ENCODE measurements around the gene ANTXRL. TPM values are rescaled to one million over a fixed set of nuclear protein-coding genes. Genes with fewer than 3 reads are reported as not detected.
"Not testable (repeated sequence)": the region's sequence is repeated elsewhere in the genome, so short reads cannot be mapped to it uniquely, and the experiment has no call there.

The ANTXRL gene
- polyA plus RNA-seq, 1 donor = 0.23 TPM

- DNase-seq (ENCODE audit: low read depth) = no peak
Observed at GRCh38 chr10:46294641-46295220, 7.9 kb downstream of the ANTXRL start.

- not testable (repeated sequence) for DNase-seq (ENCODE audit: low read depth)
Observed at GRCh38 chr10:46295350-46296010, 8.7 kb downstream of the ANTXRL start.

- not testable (repeated sequence) for DNase-seq (ENCODE audit: low read depth)
Observed at GRCh38 chr10:46296086-46296485, 9.3 kb downstream of the ANTXRL start.

- DNase-seq (ENCODE audit: low read depth) = no peak
Observed at GRCh38 chr10:46296641-46297141, 9.9 kb downstream of the ANTXRL start.

GRCh38 chr10:46297406-46298204, 10.8 kb downstream of the ANTXRL start:
- DNase-seq (ENCODE audit: low read depth) = no peak

GRCh38 chr10:46298477-46299285, 11.9 kb downstream of the ANTXRL start:
- no peak for DNase-seq (ENCODE audit: low read depth)

GRCh38 chr10:46299286-46299535, 12.4 kb downstream of the ANTXRL start:
- no peak for DNase-seq (ENCODE audit: low read depth)

- no peak for DNase-seq (ENCODE audit: low read depth)
Observed at GRCh38 chr10:46299536-46300369, 13.0 kb downstream of the ANTXRL start.

GRCh38 chr10:46300370-46300711, 13.5 kb downstream of the ANTXRL start:
- DNase-seq (ENCODE audit: low read depth) = not testable (repeated sequence)

- no peak for DNase-seq (ENCODE audit: low read depth)
Observed at GRCh38 chr10:46301056-46301645, 14.4 kb downstream of the ANTXRL start.

GRCh38 chr10:46301721-46302479, 15.1 kb downstream of the ANTXRL start:
- DNase-seq (ENCODE audit: low read depth) = no peak

GRCh38 chr10:46302765-46303352, 16.1 kb downstream of the ANTXRL start:
- DNase-seq (ENCODE audit: low read depth) = not testable (repeated sequence)

- DNase-seq (ENCODE audit: low read depth) = no peak
Observed at GRCh38 chr10:46304062-46304461, 17.3 kb downstream of the ANTXRL start.

GRCh38 chr10:46304671-46305070, 17.9 kb downstream of the ANTXRL start:
- not testable (repeated sequence) for DNase-seq (ENCODE audit: low read depth)

- DNase-seq (ENCODE audit: low read depth) = no peak
Observed at GRCh38 chr10:46305079-46305818, 18.5 kb downstream of the ANTXRL start.

GRCh38 chr10:46305986-46306385, 19.2 kb downstream of the ANTXRL start:
- no peak for DNase-seq (ENCODE audit: low read depth)

- no peak for DNase-seq (ENCODE audit: low read depth)
Observed at GRCh38 chr10:46306516-46307184, 19.9 kb downstream of the ANTXRL start.
